Measurements from ENCODE around the gene POU2F1.

DNA sequence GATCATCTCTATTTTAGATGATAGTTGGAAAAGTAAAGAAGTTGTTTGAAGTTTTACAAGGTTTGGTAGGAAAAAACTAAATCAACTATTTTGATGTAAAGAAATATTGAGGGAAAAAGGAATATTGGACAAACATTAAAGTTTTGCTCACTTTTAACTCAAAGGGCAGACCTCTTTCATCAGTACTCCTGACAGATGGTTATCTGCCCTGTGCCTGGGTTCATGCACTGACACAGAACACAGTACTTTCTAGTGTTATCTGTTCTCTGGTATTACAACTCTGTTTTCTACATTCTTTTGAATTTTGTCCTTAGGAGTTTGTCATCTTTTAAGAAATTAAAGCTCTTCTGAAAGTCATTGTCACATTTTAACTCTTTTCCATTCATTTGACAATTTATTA, 118.7 kb downstream of the POU2F1 start:
- TF ChIP-seq, protein P1, sequence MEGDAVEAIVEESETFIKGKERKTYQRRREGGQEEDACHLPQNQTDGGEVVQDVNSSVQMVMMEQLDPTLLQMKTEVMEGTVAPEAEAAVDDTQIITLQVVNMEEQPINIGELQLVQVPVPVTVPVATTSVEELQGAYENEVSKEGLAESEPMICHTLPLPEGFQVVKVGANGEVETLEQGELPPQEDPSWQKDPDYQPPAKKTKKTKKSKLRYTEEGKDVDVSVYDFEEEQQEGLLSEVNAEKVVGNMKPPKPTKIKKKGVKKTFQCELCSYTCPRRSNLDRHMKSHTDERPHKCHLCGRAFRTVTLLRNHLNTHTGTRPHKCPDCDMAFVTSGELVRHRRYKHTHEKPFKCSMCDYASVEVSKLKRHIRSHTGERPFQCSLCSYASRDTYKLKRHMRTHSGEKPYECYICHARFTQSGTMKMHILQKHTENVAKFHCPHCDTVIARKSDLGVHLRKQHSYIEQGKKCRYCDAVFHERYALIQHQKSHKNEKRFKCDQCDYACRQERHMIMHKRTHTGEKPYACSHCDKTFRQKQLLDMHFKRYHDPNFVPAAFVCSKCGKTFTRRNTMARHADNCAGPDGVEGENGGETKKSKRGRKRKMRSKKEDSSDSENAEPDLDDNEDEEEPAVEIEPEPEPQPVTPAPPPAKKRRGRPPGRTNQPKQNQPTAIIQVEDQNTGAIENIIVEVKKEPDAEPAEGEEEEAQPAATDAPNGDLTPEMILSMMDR (conservative IDR thresholded peaks at IDR 0.05) = no peak
- no peak for TF ChIP-seq EZH2 (IDR thresholded peaks at IDR 0.05; ENCODE audit: low read depth)
